Fibroblast of gingiva (primary cell): ENCODE data around the gene ACVRL1.
"Not testable (repeated sequence)": the region's sequence is repeated elsewhere in the genome, so short reads cannot be mapped to it uniquely, and the experiment has no call there.

Experiments used
- DNase-seq: peaks from one replicate; pipeline ENCODE4 v3.0.0-alpha.2; 2011; ENCODE audit warnings: low read depth

The ACVRL1 gene

DNA sequence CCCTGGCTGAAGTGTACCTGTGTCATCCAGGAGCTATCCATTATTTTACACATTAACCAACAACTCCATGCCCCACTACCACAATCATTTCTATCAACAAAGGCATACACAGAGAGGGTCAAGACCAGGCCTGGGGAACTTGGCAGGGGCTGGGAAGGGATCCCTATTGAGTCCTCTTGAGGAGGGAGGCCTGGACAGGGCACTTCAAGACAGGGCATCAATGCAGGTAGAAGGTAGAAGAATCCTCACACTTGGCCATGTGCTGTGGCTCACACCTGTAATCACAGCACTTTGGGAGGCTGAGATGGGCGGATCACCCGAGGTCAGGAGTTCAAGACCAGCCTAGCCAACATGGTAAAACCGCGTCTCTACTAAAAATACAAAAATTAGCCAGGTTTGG, 32.8 kb upstream of the ACVRL1 start:
- DNase-seq: no peak

DNA sequence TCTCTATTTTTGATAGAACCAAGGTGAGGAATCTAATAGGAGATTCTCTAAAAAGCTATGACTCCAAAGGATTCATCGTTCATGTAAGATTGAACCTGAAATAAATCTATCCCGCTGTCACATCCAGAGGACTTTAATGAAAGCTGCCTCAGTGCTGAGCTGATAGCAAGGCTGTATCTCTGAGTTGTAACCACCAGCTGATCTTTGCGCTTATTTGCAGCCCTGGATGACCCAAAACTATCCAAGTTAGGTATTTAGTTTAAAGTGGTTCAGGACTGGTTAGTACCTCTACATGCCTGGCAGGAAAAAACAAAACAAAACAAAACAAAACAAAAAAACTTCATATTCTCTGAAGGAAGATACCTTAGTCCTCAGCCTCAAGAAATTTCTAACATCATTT, 28.2 kb upstream of the ACVRL1 start:
- DNase-seq: no peak

DNA sequence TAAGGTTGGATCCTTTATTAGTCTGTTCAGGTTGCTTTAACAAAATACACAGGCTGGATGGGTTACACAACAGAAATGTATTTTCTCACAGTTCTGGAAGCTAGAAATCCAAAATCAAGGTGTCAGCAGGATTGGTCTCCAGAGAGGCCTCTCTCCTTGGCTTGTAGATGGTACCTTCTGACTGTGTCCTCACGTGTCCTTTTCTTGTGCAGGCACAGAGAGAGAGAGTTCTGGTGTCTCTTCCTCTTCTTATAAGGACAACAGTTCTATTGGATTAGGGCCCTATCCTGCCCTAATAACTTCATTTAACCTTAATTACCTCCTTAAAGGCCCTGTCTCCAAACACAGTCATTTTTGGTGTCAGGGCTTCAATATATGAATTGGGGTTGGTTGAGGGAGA, 24.0 kb upstream of the ACVRL1 start:
- DNase-seq: no peak

DNA sequence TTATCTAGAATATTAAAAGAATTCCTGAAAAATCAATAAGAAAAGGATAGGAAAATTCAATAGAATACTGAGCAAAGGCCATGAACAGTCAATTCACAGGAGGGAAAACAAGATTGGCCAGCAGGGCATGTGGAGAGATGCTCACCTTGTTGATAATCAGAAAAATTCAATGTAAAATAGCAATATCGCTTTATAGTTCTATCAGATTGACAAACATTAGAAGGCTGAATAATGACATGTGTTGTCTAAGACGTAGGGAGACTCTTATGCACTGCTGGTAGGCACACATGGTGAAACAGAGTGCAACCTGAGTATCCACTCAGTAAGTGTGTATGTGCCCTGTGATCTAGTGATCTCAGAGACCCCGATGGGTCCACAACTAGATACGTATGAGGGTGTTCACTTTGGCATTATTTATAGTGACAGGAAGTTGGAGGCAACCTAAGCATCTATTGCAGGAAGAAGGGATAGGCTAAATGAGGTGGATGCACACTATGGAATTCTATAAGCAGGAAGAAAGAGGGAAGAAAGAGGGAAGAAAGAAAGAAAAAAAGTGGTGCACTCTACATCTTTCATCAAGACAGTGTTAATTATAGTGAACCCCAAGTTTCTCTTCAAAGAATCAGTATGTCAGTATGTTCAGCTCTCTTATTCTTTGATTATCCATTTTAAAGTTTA, 23.2 kb upstream of the ACVRL1 start:
- DNase-seq: no peak

DNA sequence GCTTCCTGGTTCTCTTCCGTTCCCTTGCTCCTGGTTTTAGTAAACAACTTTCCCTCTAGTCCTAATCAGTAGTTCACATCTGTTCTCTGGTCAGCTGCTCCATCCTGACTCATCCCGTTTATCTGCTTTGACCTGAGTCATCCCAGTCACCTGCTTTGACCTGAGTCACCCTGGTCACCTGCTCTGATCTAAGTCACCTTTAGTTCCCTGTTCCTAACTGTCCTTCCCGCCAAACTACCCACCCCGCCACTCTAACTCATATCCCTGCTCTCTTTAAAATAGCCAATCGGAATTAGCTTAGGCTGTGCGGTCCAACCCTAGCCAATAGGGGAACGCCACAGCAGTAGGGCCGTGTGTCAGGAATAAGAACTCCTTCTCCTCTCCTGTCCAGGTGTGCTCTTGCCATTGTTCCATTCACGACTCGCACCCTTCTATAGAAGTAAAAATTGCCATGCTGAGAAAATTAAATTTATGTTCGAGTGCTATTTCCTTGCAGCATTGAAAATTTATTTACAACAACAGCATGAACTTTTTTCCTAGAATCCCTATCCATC, 22.6 kb upstream of the ACVRL1 start:
- no peak for DNase-seq

DNA sequence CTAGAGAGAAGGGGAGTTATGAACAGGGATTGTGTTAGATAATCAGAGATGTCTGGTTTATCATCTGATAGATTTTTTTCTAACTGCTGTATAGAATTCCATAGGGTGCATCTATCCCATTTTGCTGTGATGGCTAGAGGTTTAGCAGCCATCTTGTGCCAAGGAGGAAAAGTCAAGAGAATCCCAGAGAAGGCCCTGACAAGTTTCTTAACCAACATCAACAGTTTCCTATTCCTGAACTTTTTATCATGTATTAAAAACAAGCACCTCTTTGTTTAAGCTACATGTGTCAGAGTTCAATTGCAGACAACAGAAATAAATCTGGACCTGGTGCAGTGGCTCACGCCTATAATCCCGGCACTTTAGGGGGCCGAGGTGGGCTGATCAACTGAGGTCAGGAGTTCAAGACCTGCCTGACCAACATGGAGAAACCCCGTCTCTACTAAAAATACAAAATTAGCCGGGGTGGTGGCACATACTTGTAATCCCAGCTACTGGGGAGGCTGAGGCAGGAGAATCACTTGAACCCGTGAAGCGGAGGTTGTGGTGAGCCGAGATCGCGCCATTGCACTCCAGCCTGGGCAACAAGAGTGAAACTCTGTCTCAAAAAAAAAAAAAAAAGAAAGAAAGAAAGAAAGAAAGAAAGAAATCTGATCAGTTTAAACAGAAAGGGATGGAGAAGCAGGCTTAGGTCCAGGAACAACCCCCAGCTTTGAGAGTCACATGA, 21.8 kb upstream of the ACVRL1 start:
- not testable (repeated sequence) for DNase-seq

DNA sequence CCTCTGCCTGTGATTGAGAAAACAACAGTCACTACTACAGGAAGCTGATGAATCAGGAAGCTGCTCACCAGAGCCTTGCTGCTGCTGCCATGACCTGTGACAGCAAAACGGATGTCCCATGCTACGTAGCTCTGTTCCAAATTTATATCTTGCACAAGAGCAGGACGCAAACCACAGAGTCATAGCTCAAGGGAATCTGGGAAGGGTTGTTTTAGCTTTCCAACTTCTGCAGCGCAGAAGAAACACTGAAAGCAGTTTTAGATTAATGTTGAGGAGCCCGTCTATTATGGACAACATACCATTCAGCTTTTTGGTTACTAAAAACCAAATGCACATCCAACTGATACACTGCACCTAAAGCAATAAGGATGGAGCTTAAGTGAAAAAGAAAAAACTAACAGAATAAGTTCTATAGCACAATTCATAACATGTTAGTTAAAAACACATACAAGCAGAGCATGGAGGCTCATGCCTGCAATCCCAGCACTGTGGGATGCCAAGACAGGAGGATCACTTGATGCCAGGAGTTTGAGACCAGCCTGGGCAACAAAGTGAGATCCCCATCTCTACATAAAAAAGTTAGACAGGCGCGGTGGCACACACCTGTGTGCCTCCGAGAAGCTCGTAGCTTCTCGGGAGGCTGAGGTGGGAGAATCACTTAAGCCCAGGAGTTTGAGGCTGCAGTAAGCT, 21.1 kb upstream of the ACVRL1 start:
- peak; percentile 99 for DNase-seq

DNA sequence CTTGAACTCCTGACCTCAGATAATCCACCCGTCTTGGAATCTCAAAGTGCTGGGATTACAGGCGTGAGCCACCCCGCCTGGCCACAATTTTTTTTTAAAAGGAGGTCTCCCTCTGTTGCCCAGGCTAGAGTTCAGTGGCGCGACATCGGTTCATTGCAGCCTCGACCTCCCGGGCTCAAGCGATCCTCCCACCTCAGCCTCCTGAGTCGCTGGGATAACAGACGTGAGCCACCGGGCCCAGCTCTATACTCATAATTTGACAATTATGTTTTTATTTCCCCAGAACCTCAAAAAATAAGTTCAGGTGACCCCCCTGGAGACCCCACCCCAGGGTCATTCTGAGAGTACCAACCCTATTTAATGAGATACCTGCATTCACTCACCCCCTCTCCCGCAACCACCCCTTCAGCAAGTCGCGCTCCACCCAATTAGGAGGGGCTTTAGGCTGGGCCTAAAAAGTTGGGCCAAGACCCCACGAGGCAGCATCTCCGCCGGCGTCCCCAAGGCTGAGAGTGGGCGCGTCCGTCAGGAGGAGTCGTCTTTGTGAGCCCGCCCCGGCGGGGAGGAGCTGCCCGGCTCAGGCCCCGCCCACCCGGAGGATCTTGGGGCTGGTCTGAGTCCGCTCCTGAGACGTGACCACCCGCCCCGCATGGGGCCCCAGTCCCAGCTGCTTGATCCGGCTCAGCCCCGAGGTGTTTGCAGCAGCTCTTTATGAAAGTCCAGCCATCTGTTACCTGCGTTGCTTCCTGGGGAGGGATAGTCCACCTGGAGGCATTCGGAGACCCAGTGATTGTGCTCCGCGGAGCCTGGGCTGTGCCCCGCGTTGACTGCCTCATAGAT, 19.6 kb upstream of the ACVRL1 start, which contains the start of gene ANKRD33:
Gene ANKRD33 (plus strand): TSS at position 628 of the 840 bp plus-strand sequence. CDS start 84 bp downstream, at position 712.
- DNase-seq: no peak

DNA sequence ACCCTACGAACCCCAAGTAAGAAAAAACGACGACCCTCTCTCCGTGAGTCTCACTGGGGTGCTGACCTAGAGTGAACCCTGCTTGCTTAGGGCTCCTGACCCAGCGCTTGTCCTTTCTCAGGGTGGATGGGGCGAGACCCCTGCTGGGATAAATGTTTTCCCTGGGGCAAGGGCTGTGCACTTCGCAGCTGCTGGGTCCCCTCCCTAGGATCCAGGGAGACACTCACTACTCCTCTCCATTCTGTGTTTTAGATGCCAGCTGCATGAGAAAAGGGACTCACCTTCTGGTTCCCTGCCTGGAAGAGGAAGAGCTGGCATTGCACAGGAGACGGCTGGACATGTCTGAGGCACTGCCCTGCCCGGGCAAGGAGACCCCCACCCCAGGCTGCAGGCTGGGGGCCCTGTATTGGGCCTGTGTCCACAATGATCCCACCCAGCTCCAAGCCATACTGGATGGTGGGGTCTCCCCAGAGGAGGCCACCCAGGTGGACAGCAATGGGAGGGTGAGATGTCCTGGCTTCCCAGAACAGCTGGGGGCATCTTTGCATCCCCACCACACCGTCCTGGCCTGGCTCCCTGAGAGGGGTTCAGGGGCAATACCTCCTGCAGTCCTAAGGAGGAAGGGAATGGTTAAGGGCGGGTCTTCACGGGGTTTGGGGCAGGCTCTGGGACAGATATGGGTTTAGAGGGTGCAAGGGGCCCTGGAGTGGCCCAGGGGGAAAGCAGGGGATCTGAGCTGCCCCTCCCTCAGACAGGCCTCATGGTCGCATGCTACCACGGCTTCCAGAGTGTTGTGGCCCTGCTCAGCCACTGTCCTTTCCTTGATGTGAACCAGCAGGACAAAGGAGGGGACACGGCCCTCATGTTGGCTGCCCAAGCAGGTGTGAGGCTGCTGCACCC, 18.7 kb upstream of the ACVRL1 start:
- no peak for DNase-seq

DNA sequence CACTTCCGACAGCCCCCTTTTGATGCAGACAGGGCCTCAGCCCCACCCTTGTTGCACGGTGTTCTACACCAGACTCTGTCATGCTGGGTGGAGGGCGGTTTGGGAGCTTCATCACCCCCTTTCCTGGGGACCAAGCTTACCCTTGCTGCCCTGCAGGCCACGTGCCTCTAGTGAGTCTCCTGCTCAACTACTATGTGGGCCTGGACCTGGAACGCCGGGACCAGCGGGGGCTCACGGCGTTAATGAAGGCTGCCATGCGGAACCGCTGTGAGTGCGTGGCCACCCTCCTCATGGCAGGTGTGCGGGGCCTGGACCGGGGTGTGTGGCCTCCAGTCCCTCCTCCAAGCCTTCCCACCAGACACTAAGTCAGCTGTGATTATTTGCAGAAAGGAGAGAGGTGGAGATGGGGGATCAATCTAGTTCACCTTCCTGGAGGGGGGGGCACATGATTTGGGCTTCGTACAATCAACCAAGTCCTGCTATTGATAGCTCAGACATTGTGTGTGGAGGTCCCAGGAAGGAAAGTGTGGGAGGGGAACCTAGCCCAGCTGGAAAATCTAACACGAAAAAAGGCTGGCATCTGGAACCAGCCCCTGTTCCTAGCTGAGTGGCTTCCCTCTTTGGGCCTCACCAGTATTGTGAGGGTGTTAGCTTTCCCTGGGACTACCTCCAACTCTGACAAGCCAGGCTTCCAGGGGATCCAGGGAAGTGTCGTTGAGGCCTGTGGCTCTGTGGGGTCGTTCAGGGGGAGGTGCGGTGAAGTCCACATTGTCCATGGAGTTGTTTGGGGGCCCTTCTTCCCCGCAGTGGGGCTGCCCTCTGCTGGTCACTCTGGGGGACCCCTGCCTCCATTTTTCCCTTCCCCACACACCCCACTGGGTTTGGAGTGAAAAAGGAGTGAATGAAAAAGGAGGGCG, 17.8 kb upstream of the ACVRL1 start:
- DNase-seq: no peak

DNA sequence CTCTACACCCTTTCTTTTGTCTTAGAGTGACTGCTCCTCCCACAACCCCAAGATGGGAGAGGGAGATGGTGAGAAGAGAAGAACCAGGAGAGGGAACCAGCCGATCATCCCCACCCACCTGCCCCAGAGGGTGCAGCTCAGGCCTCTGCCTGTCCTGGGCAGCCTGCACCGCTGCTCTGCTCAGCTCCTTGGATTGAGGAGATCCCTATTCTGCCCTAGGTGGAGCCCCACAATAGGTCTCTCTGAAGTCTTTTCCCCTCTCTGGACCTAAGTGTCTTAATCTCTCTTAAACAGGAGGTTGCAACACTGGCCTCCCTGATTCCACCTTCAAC, 17.2 kb upstream of the ACVRL1 start:
- no peak for DNase-seq

DNA sequence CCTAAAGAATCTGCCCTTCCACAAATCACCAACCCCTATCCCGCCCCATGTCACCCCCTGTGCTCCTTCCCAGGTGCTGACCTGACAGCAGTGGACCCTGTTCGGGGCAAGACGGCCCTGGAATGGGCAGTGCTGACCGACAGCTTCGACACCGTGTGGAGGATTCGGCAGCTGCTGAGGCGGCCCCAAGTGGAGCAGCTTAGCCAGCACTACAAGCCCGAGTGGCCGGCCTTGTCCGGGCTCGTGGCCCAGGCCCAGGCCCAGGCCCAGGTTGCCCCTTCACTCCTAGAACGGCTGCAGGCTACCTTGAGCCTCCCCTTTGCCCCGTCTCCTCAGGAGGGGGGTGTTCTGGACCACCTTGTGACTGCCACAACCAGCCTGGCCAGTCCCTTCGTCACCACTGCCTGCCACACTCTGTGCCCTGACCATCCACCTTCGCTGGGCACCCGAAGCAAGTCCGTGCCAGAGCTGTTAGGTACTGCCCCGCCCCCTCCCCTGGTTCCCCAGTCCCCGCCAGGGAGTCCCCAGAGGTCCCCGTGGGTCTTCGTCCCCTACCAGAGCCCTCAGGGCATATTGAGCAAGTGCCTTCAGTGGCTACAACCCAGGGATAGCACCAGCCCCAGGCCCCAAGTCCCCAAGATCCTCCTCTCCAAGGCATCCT, 16.7 kb upstream of the ACVRL1 start:
- no peak for DNase-seq

DNA sequence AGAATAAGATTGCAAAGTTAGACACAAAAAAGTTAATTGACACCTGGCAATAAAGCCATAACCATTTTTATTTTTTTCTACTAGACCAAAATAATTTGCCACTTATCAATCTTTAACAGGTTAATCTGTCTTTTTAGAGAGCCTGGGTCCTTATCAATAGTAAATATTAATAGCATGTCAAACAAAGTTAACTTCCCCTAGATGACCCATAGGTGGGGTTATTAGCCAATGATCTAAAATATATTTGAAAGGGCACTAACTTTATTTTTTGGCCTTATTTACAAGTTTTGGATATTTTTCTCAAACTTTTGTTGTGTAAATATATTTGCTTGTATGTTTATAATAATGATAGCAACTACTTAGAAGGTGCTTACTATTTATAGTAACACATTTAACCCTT, 15.5 kb upstream of the ACVRL1 start:
- DNase-seq: no peak

DNA sequence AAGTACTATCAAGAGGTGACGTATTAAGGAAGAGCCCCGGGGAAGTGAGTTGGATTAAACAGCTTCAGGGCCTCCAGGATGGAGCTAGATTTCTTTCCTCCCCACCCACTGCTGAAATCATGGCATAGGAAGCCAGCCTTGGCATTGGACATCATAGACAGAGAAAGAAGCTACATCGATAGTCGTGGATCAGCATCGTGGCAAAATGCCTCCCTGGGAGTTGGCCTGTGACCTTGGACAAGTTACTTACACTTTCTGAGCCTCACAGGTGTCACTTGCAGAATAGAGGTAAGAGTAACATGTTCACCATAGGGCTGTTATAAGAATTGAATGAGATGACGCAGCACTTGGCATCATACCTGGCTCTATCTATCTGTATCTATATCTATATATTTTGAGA, 13.5 kb upstream of the ACVRL1 start:
- no peak for DNase-seq

DNA sequence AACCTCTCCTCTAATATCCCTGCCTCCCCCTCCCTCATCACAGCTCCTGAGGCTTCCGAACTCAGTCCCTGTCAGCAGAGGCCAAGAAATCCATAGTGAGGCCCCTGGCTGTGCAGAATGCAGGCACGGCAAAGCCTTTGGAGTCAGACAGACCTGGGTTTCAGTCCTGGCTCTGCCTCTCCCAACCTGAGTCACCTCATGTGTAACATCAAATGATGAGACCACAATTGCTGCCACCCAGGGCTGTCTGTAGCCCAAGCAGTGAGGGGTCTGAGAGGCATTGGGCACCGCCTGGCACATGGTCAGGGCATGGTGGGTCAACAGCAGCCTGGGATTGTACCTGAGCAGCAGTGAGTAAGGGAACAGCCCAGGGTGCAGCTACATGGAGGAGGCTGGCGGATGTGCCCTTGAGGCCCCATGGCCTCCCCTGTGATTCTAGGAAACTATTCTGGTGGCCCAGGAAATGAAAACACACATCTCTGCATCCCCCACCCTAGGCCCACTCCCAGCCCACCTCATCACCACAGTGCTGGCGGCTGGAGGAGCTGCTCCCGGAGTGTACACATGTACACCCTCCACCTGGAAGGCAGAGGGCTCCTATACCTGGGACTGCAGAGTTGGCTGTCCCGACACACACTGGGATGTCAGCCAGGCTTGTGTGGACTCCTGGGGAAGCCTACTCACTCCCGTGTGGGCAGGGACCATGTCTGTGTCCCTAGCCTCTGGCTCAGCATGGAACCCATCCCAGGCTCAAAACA, 11.7 kb upstream of the ACVRL1 start:
- no peak for DNase-seq

DNA sequence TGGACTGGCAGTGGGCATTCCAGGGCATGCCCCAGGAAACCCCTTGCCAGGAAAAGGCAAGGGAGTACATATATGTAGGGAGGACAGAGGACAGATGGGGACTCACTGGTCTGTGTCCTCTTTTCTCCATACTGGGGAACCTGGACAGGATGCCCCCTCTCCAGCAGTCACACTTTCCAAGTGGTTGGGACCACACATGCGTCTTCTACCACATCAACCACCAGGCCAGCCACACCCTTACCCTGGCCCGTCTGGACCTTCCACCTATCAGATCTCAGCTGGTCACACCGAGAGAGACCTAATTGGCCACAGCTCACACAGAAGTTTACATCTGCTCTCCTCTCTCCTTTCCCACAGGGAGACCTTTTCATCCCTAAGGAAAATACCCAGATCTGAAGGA, 11.1 kb upstream of the ACVRL1 start:
- DNase-seq: no peak

DNA sequence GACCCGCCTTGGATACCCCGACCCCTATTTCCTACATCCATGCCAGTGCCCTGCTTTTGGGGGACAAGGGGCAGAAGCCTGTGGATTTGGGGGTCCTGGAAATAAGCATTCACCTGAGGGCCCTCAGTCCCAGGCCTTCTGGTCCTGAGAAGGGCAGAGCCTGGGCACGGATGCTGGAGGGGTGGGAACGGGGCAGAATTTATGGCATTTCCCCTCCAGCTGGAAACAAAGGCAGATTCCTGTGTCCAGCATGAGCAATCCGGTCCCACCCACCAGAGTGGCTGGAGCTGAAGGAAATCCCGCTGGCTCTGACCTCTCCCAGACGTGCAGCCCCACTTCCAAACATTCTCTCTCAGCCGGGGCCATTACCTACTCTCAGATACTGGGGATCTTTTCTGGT, 10.1 kb upstream of the ACVRL1 start:
- no peak for DNase-seq

DNA sequence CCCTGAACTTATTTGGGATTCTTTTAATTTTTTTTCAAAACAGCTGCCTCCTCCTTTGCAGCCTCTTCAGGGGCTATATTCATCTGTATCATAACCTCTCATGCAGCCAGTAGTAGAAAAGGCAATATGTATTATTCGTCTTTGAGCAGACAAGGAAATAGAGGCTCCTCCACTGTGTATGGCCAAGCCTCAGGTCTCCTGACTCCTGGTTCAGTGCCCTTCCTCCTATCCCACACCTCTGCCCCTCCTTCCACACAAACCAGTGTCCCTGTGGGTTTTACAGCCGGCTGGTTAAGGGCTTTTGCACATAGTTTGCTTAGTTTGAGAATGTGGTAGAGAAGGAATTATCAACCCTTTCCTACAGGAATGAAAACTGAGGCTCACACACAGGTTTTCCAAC, 8.8 kb upstream of the ACVRL1 start:
- no peak for DNase-seq

DNA sequence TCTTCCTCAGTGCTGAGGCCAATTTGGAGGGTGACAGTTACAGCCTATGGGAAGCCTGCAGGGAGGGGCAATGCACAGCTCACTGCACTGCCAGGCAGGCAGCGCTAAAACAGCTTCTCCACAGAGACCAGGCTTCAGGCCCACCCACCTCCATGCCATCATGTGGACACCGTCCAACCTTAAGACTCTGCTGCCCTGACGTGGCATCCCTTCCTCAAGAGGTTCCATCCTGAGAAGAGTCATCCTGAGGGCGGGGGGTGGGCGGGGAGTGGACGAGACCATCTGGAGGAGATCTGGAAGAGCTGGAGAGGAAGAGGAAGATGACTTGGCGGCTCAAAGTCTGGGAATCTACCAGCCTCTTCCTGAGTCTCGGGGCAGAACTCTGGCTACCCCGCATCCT, 8.4 kb upstream of the ACVRL1 start:
- DNase-seq: no peak
